GM18520 (cell line): ENCODE data around the gene CSNK2A2.

Source experiments
- ATAC-seq: cut with Tn5 transposase; IDR thresholded peaks from one replicate; pipeline ENCODE4 v1.9.1; 2021; ENCODE audit not compliant: unreplicated experiment

The CSNK2A2 gene

GRCh38 chr16:58200004-58200797, 2.3 kb upstream of the CSNK2A2 start:
- ATAC-seq, result no peak

DNA sequence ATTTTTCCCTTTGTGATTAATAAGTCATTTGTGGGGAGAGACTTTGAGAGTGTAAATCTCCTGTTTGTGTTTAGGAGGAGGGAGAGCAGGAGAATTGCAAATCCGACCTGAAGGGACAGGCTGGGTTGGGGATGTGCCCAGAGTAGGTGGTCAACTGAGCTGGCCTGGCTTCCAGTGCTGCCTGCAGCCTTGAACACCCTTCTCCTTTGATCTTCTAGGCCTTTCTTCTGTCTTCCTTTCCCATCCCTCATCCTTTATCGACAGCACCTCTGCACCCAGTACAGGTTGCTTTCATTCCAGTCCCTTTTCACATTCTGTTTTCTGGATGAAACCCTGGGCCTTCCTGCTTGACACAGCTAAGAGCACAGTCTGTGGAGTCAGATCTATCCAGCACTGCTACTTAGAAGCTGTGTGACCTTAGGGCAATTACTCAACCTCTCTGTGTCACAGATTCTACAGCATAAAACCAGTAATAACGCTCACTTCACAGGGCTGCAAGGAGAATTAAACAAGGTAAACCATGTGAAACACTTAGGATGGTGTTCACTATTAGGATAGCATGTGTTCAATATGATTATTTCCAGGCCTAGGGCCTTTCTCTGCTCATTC, 1.0 kb upstream of the CSNK2A2 start:
- no peak for ATAC-seq

- ATAC-seq, result peak; percentile 17
These were observed 443 bp downstream of the CSNK2A2 start for GRCh38 chr16:58197314-58198012.

- no peak for ATAC-seq
These were observed 1.0 kb downstream of the CSNK2A2 start for GRCh38 chr16:58196898-58197313.

GRCh38 chr16:58195771-58196170, 2.1 kb downstream of the CSNK2A2 start:
- ATAC-seq, result no peak

- no peak for ATAC-seq
These were observed 2.6 kb downstream of the CSNK2A2 start for GRCh38 chr16:58195344-58195743.

GRCh38 chr16:58194790-58195189, 3.1 kb downstream of the CSNK2A2 start:
- no peak for ATAC-seq

- no peak for ATAC-seq
These were observed 10.1 kb downstream of the CSNK2A2 start for GRCh38 chr16:58187665-58188421.

GRCh38 chr16:58187092-58187491, 10.8 kb downstream of the CSNK2A2 start:
- no peak for ATAC-seq

- ATAC-seq, result no peak
These were observed 11.5 kb downstream of the CSNK2A2 start for GRCh38 chr16:58186176-58186944.

GRCh38 chr16:58177353-58177710, 20.6 kb downstream of the CSNK2A2 start:
- no peak for ATAC-seq

- no peak for ATAC-seq
These were observed 21.1 kb downstream of the CSNK2A2 start for GRCh38 chr16:58176608-58177352.

DNA sequence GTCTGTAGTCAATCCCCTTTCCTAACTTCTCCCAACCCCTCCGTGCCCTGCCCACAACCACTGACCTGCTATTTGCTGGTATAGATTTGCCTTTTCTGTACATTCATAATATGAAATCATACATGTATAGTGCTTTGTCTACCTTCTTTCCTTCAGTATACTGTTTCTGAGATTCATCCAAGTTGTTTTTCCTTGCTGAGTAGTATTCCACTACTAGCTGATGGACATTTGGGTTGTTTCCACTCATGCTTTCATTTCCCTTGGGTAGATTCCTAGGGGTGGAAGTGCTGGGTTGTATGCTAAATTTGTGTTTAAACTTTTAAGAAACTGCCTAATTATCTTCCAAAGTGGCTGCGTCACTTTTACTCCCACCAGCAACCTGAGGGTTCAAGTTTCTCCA, 27.7 kb downstream of the CSNK2A2 start:
- ATAC-seq, result no peak

DNA sequence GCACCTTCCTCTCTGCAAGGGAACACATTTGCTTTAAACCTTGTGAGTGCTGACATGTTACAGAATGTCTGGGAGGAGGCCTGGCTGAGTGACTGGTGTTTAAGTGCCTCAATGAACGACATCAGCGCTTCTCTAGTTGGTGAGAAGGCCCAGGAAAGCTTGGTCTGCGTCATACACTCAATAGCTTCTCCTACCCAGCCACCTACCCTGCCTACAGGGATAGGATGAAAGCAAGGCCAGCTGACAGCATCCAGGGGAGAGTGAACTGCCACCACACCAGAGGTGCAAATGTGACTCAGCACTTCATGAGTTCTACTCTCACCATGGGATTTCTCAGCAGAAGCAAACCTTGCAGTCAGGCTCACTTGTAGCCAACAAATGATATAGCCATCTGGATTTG, 37.1 kb downstream of the CSNK2A2 start:
- no peak for ATAC-seq

DNA sequence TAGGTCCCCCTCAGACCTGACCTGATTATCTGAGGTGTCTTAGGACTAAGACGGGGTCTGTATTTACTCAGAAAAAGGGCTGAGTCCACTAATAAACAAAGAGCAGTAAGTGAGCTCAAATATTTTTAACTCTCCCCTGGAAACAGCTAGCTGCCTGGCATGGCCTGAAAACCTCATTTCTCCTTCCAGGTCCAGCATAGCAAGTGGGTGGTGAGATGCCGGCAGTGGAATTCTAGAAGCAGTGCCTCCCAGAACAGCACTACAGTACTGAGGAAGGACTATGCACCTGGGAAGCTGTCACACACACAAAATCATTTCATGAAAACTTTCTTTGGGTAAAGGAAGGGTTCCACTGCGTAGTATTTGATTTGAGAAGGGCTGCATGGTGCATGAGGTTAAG, 39.2 kb downstream of the CSNK2A2 start:
- no peak for ATAC-seq

DNA sequence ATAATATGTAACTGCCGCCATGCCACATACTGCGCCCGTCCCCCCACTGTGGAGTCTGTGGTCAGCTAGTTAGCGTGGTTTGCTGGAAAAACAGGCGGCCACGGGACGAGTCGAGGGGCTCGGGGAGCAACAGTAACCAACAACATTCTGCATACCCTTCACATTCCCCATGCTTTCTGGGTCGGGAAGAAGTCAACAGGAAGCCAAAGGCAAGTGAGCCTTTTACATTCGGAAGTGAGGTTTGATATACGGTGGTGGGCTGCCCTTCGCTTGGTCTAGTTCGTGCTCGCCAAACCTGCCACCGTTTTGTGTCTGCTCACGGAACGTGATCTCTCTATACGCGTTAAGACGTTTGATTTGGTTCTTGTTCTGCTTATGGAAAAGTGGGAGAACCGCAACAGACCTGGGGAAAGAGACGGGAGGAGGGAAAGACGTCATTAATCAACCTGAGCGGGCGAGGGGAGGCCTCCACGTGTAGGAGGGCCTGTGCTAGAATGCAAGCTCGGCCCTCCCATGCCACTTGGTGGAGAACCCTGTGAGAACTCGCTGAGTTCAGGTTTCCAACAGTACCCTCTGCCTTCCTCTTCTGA, 39.9 kb downstream of the CSNK2A2 start:
- ATAC-seq, result no peak

DNA sequence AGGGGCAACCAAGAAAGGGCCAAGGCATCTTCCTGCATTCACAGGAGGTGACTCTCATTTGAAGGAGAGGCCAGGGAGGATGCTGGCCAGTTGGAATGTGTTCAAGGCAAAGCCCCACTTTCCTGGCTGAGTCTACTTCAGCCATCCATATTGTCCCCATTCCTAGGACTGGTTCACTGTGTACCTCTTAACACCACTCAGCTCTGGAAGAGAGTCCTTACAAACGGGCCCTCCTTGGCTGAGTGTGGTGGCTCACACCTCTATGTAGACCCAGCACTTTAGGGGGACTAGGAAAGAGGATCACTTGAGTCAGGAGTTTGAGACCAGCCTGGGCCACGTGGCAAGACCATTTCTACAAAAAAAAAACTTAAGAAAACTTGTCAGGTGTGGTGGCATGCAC, 40.7 kb downstream of the CSNK2A2 start:
- ATAC-seq, result no peak

DNA sequence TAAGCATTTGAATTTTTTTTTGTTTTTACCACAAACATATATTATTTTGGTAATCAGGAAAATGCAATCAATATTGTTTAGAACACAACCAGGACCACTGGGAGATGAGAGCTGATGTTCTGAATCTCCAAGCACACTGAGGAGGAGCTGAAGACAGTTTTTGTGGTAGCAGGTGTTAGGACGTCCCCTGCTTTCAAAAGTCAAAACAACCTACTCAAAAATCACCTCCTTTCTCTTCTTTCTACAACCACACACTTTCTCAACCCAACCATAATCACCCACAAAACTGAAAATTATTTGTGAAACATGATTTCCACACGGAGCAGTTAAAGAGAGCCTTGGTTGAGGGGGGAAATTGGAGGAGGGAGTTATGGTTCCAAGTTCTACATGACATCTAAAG, 42.1 kb downstream of the CSNK2A2 start:
- ATAC-seq, result no peak

- no peak for ATAC-seq
These were observed 43.6 kb downstream of the CSNK2A2 start for GRCh38 chr16:58154345-58154744.
